ENCODE results near the gene HAUS5.

The HAUS5 gene

GRCh38 chr19:35641515-35642151 lies 29.1 kb downstream of the HAUS5 start, which contains the start of gene ETV2:
ETV2 (plus strand) TSS chr19:35641745; CDS start chr19:35642461, 716 bp downstream.
- no peak for TF ChIP-seq CTCF (IDR thresholded peaks at IDR 0.05)

- no peak for TF ChIP-seq CTCF (IDR thresholded peaks at IDR 0.05)
Measured at GRCh38 chr19:35642312-35642711, 29.8 kb downstream of the HAUS5 start.

- TF ChIP-seq CTCF (IDR thresholded peaks at IDR 0.05) = no peak
Measured at GRCh38 chr19:35642798-35643254, 30.3 kb downstream of the HAUS5 start.

- TF ChIP-seq CTCF (IDR thresholded peaks at IDR 0.05) = no peak
Measured at GRCh38 chr19:35643255-35644205, 31.0 kb downstream of the HAUS5 start.

GRCh38 chr19:35644206-35644986 lies 31.9 kb downstream of the HAUS5 start:
- no peak for TF ChIP-seq CTCF (IDR thresholded peaks at IDR 0.05)

- no peak for TF ChIP-seq CTCF (IDR thresholded peaks at IDR 0.05)
Measured at GRCh38 chr19:35644987-35645679, 32.6 kb downstream of the HAUS5 start.
